CD14-positive monocyte (primary cell): Measurements from ENCODE around the gene MACROD2. TPM values are rescaled to one million over a fixed set of nuclear protein-coding genes. Genes with fewer than 3 reads are reported as not detected.

Source experiments
- DNase-seq, 3 donors: peaks; one replicate each; pipeline ENCODE4 v3.0.0-alpha.2; 2011 to 2022
- H2AFZ ChIP-seq: 2 replicates; pipeline ENCODE4 v1.6.0; 2012; ENCODE audit warnings: mild to moderate bottlenecking, low read depth, low read length, inconsistent platforms; ENCODE audit not compliant: insufficient read depth, poor library complexity, severe bottlenecking
- H3K27ac ChIP-seq, 2 donors: 1 replicate in 1 of 2; 2 replicates in 1 of 2; pipeline ENCODE4 v1.5.1; 2012 to 2013; ENCODE audit warnings: low read length in 2 of 2, control low read depth in 1 of 2, inconsistent platforms in 1 of 2, low read depth in 1 of 2, mild to moderate bottlenecking in 1 of 2
- H3K27me3 ChIP-seq, 2 donors: one replicate each; pipeline versions ENCODE4 v1.6.0 to v1.6.1; 2011 to 2013; ENCODE audit warnings: low read length in 2 of 2; ENCODE audit not compliant: control insufficient read depth in 2 of 2, insufficient read depth in 2 of 2
- H3K36me3 ChIP-seq, 2 donors: replicated peaks in 1 of 2; 1 replicate in 1 of 2; 2 replicates in 1 of 2; pipeline versions ENCODE4 v1.5.1 to v1.6.1; 2012 to 2013; ENCODE audit warnings: low read length in 2 of 2, control low read depth in 1 of 2, inconsistent platforms in 1 of 2, mild to moderate bottlenecking in 1 of 2; ENCODE audit not compliant: insufficient read depth in 2 of 2, control insufficient read depth in 1 of 2
- H3K4me1 ChIP-seq, 2 donors: 1 replicate in 1 of 2; 2 replicates in 1 of 2; pipeline versions ENCODE4 v1.5.1 to v1.6.1; 2012 to 2013; ENCODE audit warnings: low read length in 2 of 2, control low read depth in 1 of 2, inconsistent platforms in 1 of 2, mild to moderate bottlenecking in 1 of 2, moderate library complexity in 1 of 2; ENCODE audit not compliant: insufficient read depth in 2 of 2, control insufficient read depth in 1 of 2
- H3K4me2 ChIP-seq: replicated peaks from 2 replicates; pipeline ENCODE3; 2012; ENCODE audit warnings: low read length, moderate library complexity, mild to moderate bottlenecking; ENCODE audit not compliant: poor library complexity, severe bottlenecking; ENCODE audit errors: extremely low read depth
- H3K4me3 ChIP-seq, 3 experiments: fragments of 200-600 bp in 1 of 3; sonication (generic) in 1 of 3; replicated peaks in 1 of 3; 1 replicate in 2 of 3; 2 replicates in 1 of 3; pipeline ENCODE4 v1.5.1; 2011 to 2013; ENCODE audit warnings: low read length in 3 of 3, mild to moderate bottlenecking in 3 of 3, control low read depth in 2 of 3, low read depth in 2 of 3, inconsistent platforms in 1 of 3, moderate library complexity in 1 of 3
- H3K79me2 ChIP-seq: 2 replicates; pipeline ENCODE4 v1.6.0; 2012; ENCODE audit warnings: mild to moderate bottlenecking, control low read depth, inconsistent platforms, low read length, moderate library complexity; ENCODE audit not compliant: insufficient read depth
- H3K9ac ChIP-seq: 2 replicates; pipeline ENCODE4 v1.6.0; 2017; ENCODE audit warnings: low read length, mild to moderate bottlenecking; ENCODE audit not compliant: insufficient read depth, poor library complexity, severe bottlenecking
- H3K9me3 ChIP-seq, 2 donors: replicated peaks in 1 of 2; 1 replicate in 1 of 2; 2 replicates in 1 of 2; pipeline versions ENCODE4 v1.5.1 to v1.6.1; 2012 to 2013; ENCODE audit warnings: low read length in 2 of 2, control low read depth in 1 of 2; ENCODE audit not compliant: control insufficient read depth in 1 of 2, insufficient read depth in 1 of 2
- H4K20me1 ChIP-seq: 2 replicates; pipeline ENCODE4 v1.6.0; 2012; ENCODE audit warnings: mild to moderate bottlenecking, low read length, control low read depth, moderate library complexity; ENCODE audit not compliant: insufficient read depth
- H3K27ac Mint-ChIP-seq, 7 donors: one replicate each; pipeline ENCODE4 v1.8.0; 2020; ENCODE audit warnings: mild to moderate bottlenecking in 7 of 7, mixed read lengths in 7 of 7, moderate library complexity in 6 of 7, inconsistent platforms in 2 of 7
- H3K27me3 Mint-ChIP-seq, 3 donors: one replicate each; pipeline ENCODE4 v1.8.0; 2021 to 2022; ENCODE audit warnings: low read depth in 3 of 3, mild to moderate bottlenecking in 3 of 3, mixed read lengths in 3 of 3, moderate library complexity in 3 of 3, inconsistent platforms in 1 of 3
- H3K36me3 Mint-ChIP-seq, 2 donors: one replicate each; pipeline ENCODE4 v1.8.0; 2020; ENCODE audit warnings: mixed read lengths in 2 of 2, inconsistent platforms in 1 of 2, mild to moderate bottlenecking in 1 of 2
- H3K4me1 Mint-ChIP-seq: one replicate; pipeline ENCODE4 v1.8.0; 2020; ENCODE audit warnings: mild to moderate bottlenecking, mixed read lengths
- H3K4me3 Mint-ChIP-seq, 2 donors: one replicate each; pipeline ENCODE4 v1.8.0; 2020; ENCODE audit warnings: mild to moderate bottlenecking in 2 of 2, mixed read lengths in 2 of 2, moderate library complexity in 1 of 2
- H3K9me3 Mint-ChIP-seq, 7 donors: one replicate each; pipeline ENCODE4 v1.8.0; 2020 to 2022; ENCODE audit warnings: mixed read lengths in 7 of 7, mild to moderate bottlenecking in 6 of 7, moderate library complexity in 6 of 7, inconsistent platforms in 2 of 7
- CTCF ChIP-seq: fragments of 200-600 bp; IDR thresholded peaks from one replicate; pipeline ENCODE4 v1.8.0; 2022; ENCODE audit warnings: antibody characterized with exemption, mild to moderate bottlenecking
- WGBS: methylation state at CpG from one replicate; pipeline ENCODE4 v1.1.5; 2013; ENCODE audit warnings: missing lambda C conversion rate; ENCODE audit not compliant: insufficient coverage; 5-methylcytosine and 5-hydroxymethylcytosine counted together
- intact Hi-C, 2 donors: fragments of 100-400 bp; cut with micrococcal nuclease; formaldehyde crosslinking; loops; one replicate each; pipeline versions ENCODE4 v1.15.0 to v1.15.1; 2023
- polyA plus RNA-seq, 3 donors: library from polyadenylated mRNA; depleted of rRNA in 1 of 3; unstranded in 2 of 3; stranded (reverse) in 1 of 3; fragments of 300-500 nt in 2 of 3; fragments of >200 nt in 1 of 3; fragmentation: Illumina TruSeq in 2 of 3; gene quantifications; 1 replicate in 2 of 3; 2 replicates in 1 of 3; pipeline ENCODE4 v1.2.3, GENCODE V29; 2012 to 2021

The MACROD2 gene
- polyA plus RNA-seq, 3 donors, result 0.23 TPM; not detected in 2

GRCh38 chr20:14775778-14776177, 780.5 kb downstream of the MACROD2 start:
- no peak overlapping the region for H2AFZ ChIP-seq
- Mint-ChIP-seq H3K36me3 (no peaks in the 10 kb centered on the region), H3K4me3 (no peak overlapping the region), H3K4me1 (no peaks in the 10 kb centered on the region), H3K27me3 (no peaks in the 10 kb centered on the region), H3K9me3 (peaks cover 0 to 12% (median 3%) of the 10 kb centered on the region in 7 donors), H3K27ac (no peak overlapping the region)
- no peaks in the 10 kb centered on the region for H3K36me3 ChIP-seq
- intact Hi-C loops, result no loop called here
- H3K79me2 ChIP-seq, result no peaks in the 10 kb centered on the region
- H4K20me1 ChIP-seq, result no peaks in the 10 kb centered on the region
- H3K27ac ChIP-seq, result no peak overlapping the region
- no peak for TF ChIP-seq CTCF
- no peaks in the 10 kb centered on the region for H3K4me1 ChIP-seq
- no peaks in the 10 kb centered on the region for H3K9me3 ChIP-seq
- H3K9ac ChIP-seq, result no peak overlapping the region
- WGBS, result 100% methylated on average over 1 of the region's 2 CpGs
- DNase-seq, result no peak
- no peaks in the 10 kb centered on the region for H3K27me3 ChIP-seq
- H3K4me3 ChIP-seq, result no peak overlapping the region
- no peak overlapping the region for H3K4me2 ChIP-seq

GRCh38 chr20:14777591-14777990, 782.3 kb downstream of the MACROD2 start:
- no peak overlapping the region for H3K4me3 ChIP-seq
- H3K4me2 ChIP-seq, result no peak overlapping the region
- H3K36me3 Mint-ChIP-seq, result no peaks in the 10 kb centered on the region
- no peaks in the 10 kb centered on the region for H3K27me3 ChIP-seq
- no peaks in the 10 kb centered on the region for H3K4me1 ChIP-seq
- H3K27ac Mint-ChIP-seq, result no peak overlapping the region
- no peaks in the 10 kb centered on the region for H4K20me1 ChIP-seq
- no peak overlapping the region for H2AFZ ChIP-seq
- peaks cover 0 to 10% (median 4%) of the 10 kb centered on the region in 7 donors for H3K9me3 Mint-ChIP-seq
- H3K36me3 ChIP-seq, result no peaks in the 10 kb centered on the region
- WGBS, result no CpG with 5 or more reads among the region's 3 CpGs
- no peak for DNase-seq
- H3K79me2 ChIP-seq, result no peaks in the 10 kb centered on the region
- no peaks in the 10 kb centered on the region for H3K27me3 Mint-ChIP-seq
- no peak overlapping the region for H3K27ac ChIP-seq
- intact Hi-C loops, result no loop called here
- no peaks in the 10 kb centered on the region for H3K4me1 Mint-ChIP-seq
- no peaks in the 10 kb centered on the region for H3K9me3 ChIP-seq
- no peak overlapping the region for H3K4me3 Mint-ChIP-seq
- TF ChIP-seq CTCF, result no peak
- no peak overlapping the region for H3K9ac ChIP-seq
